Endodermal cell (in vitro differentiated cells): ENCODE measurements around the gene SGSM2. TPM values are rescaled to one million over a fixed set of nuclear protein-coding genes. Genes with fewer than 3 reads are reported as not detected.

ENCODE experiments used
- DNase-seq: peaks from one replicate; pipeline ENCODE4 v3.0.0-alpha.2; 2017
- H3K27ac ChIP-seq: 2 replicates; pipeline ENCODE4 v1.5.1; 2013; ENCODE audit warnings: mild to moderate bottlenecking, low read depth, low read length, moderate library complexity
- H3K27me3 ChIP-seq: 2 replicates; pipeline ENCODE4 v1.6.1; 2013; ENCODE audit warnings: mild to moderate bottlenecking, low read length, moderate library complexity; ENCODE audit not compliant: insufficient read depth, control insufficient read depth, poor library complexity, severe bottlenecking
- H3K36me3 ChIP-seq: 2 replicates; pipeline ENCODE4 v1.7.0; 2013; ENCODE audit warnings: mild to moderate bottlenecking, low read length, moderate library complexity; ENCODE audit not compliant: control insufficient read depth, insufficient read depth
- H3K4me1 ChIP-seq: one replicate; pipeline ENCODE4 v1.7.0; 2013; ENCODE audit warnings: low read length; ENCODE audit not compliant: control insufficient read depth, insufficient read depth
- H3K4me3 ChIP-seq: 2 replicates; pipeline ENCODE4 v1.5.1; 2013; ENCODE audit warnings: mild to moderate bottlenecking, low read length, moderate library complexity
- H3K9ac ChIP-seq: 2 replicates; pipeline ENCODE4 v1.6.1; 2013; ENCODE audit warnings: mild to moderate bottlenecking, low read length, moderate library complexity; ENCODE audit not compliant: poor library complexity, severe bottlenecking; ENCODE audit errors: extremely low read depth
- H3K9me3 ChIP-seq: 2 replicates; pipeline ENCODE4 v1.6.1; 2013; ENCODE audit warnings: mild to moderate bottlenecking, low read length, moderate library complexity; ENCODE audit not compliant: control insufficient read depth
- H3K27ac Mint-ChIP-seq: 2 replicates; pipeline ENCODE4 v1.8.0; 2020; ENCODE audit warnings: mixed read lengths
- H3K27me3 Mint-ChIP-seq: 2 replicates; pipeline ENCODE4 v1.8.0; 2021; ENCODE audit warnings: mild to moderate bottlenecking, mixed read lengths; ENCODE audit not compliant: insufficient read depth
- H3K36me3 Mint-ChIP-seq: 2 replicates; pipeline ENCODE4 v1.8.0; 2020; ENCODE audit warnings: low read depth, mixed read lengths
- H3K4me1 Mint-ChIP-seq: 2 replicates; pipeline ENCODE4 v1.8.0; 2020; ENCODE audit warnings: mixed read lengths
- H3K4me3 Mint-ChIP-seq: 2 replicates; pipeline ENCODE4 v1.8.0; 2020; ENCODE audit warnings: mild to moderate bottlenecking, moderate library complexity, mixed read lengths
- H3K9me3 Mint-ChIP-seq: 2 replicates; pipeline ENCODE4 v1.8.0; 2020; ENCODE audit warnings: mild to moderate bottlenecking, mixed read lengths
- WGBS, 2 experiments: methylation state at CpG; one replicate each; pipeline versions ENCODE4 v1.1.5 to v1.1.7; 2013; ENCODE audit warnings: missing lambda C conversion rate in 2 of 2, mixed read lengths in 1 of 2; ENCODE audit not compliant: insufficient coverage in 1 of 2, insufficient read length in 1 of 2; 5-methylcytosine and 5-hydroxymethylcytosine counted together
- total RNA-seq, 2 donors: library from RNA; stranded (reverse); fragmentation: NEBNext Ultra II Directional in 1 of 2; extraction: Animal tissue kit (Norgen Biotek cat#: 25700) in 1 of 2; gene quantifications; 2 replicates in 1 of 2; 3 replicates in 1 of 2; pipeline ENCODE4 v1.2.1, GENCODE V29; 2021
- TF ChIP-seq, protein P1 (sequence below): fragments of 200-600 bp; sonication (generic); conservative IDR thresholded peaks from 2 replicates; pipeline ENCODE4 v1.5.0; 2021; ENCODE audit warnings: antibody characterized with exemption, mild to moderate bottlenecking

The SGSM2 gene
- total RNA-seq, 2 donors from 2014 or later = 62.5 to 77.3 TPM

- H3K27ac ChIP-seq = no peak overlapping the region
- H3K4me1 ChIP-seq = peaks cover 21% of the 10 kb centered on the region
- H3K27me3 Mint-ChIP-seq = no peaks in the 10 kb centered on the region
- 87 to 90% methylated on average over 13 to 18 of the region's 18 CpGs for WGBS, 2 experiments
- peak overlapping the region; percentile 71 for H3K27ac Mint-ChIP-seq
- H3K9ac ChIP-seq = peak overlapping the region; percentile 55
- H3K9me3 Mint-ChIP-seq = no peaks in the 10 kb centered on the region
- no peak for DNase-seq
- H3K4me3 Mint-ChIP-seq = peak overlapping the region; percentile 58
- H3K4me3 ChIP-seq = peak overlapping the region; percentile 87
- peaks cover 16% of the 10 kb centered on the region for H3K36me3 Mint-ChIP-seq
- H3K9me3 ChIP-seq = no peaks in the 10 kb centered on the region
- peaks cover 19% of the 10 kb centered on the region for H3K4me1 Mint-ChIP-seq
- TF ChIP-seq, protein P1, sequence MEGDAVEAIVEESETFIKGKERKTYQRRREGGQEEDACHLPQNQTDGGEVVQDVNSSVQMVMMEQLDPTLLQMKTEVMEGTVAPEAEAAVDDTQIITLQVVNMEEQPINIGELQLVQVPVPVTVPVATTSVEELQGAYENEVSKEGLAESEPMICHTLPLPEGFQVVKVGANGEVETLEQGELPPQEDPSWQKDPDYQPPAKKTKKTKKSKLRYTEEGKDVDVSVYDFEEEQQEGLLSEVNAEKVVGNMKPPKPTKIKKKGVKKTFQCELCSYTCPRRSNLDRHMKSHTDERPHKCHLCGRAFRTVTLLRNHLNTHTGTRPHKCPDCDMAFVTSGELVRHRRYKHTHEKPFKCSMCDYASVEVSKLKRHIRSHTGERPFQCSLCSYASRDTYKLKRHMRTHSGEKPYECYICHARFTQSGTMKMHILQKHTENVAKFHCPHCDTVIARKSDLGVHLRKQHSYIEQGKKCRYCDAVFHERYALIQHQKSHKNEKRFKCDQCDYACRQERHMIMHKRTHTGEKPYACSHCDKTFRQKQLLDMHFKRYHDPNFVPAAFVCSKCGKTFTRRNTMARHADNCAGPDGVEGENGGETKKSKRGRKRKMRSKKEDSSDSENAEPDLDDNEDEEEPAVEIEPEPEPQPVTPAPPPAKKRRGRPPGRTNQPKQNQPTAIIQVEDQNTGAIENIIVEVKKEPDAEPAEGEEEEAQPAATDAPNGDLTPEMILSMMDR = no peak
- H3K27me3 ChIP-seq = no peaks in the 10 kb centered on the region
- H3K36me3 ChIP-seq = no peaks in the 10 kb centered on the region
Measured at GRCh38 chr17:2391597-2392251, 54.4 kb downstream of the SGSM2 start.

DNA sequence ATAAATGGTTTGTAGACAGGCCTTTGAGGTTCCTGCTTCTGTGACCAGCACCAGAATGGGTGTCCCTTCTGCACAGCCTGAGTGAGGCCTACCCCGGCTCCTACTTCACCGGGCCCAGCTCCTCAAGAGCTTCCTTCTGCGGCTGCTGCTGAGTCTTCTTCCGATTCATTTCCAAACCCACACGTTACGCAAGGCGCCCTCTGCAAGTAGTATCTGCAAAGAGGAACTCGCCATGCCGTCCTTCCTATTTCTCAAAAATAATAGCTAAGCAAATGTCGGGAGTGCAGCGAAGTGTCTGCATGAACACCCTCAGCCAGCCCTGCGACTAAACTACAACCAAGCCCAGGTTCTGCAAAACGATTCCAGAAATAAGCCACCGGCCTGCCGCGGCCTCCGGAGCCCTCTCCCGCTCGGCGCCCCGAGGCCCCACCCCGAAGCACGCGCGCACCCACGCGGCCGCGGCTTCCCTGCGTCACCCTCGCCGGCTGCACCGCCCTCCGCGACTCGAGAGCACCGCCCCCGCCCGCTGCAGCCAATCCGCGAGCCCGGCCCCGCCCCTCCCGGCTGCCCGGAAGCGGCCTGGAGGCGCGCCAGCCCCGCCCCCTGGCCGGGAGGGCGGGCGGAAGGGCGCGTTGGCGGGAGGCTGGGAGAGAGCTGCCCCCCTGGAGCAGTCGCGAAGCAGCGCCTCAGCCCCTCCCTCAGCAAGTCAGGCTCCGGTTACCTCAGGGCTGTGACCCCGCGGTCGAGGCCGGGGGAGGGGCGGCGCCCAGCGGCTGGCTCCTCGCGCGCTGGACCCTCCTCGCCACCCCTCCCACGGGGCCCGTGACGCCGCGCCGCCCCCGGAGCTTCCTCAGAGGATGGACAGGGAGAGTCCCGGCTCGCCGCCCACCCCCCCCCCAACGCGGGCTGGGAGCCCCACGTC lies 55.2 kb downstream of the SGSM2 start:
- TF ChIP-seq, protein P1 = no peak
- peak overlapping the region; percentile 58 for H3K4me3 Mint-ChIP-seq
- peaks cover 16% of the 10 kb centered on the region for H3K36me3 Mint-ChIP-seq
- H3K9me3 Mint-ChIP-seq = no peaks in the 10 kb centered on the region
- H3K27ac Mint-ChIP-seq = peak overlapping the region; percentile 71
- no peaks in the 10 kb centered on the region for H3K27me3 Mint-ChIP-seq
- peak overlapping the region; percentile 87 for H3K4me3 ChIP-seq
- DNase-seq = peak; percentile 99
- peaks cover 25% of the 10 kb centered on the region for H3K4me1 Mint-ChIP-seq
- peak overlapping the region; percentile 98 for H3K9ac ChIP-seq
- H3K9me3 ChIP-seq = no peaks in the 10 kb centered on the region
- no peaks in the 10 kb centered on the region for H3K36me3 ChIP-seq
- no peaks in the 10 kb centered on the region for H3K27me3 ChIP-seq
- peak overlapping the region; percentile 97 for H3K27ac ChIP-seq
- peaks cover 24% of the 10 kb centered on the region for H3K4me1 ChIP-seq
- WGBS, 2 experiments = 5 to 12% methylated on average over 16 to 78 of the region's 83 CpGs

- Mint-ChIP-seq H3K27me3 (no peaks in the 10 kb centered on the region), H3K4me3 (peak overlapping the region; percentile 58), H3K9me3 (no peaks in the 10 kb centered on the region), H3K4me1 (peaks cover 34% of the 10 kb centered on the region), H3K36me3 (peaks cover 12% of the 10 kb centered on the region), H3K27ac (peak overlapping the region; percentile 93)
- H3K4me1 ChIP-seq = peaks cover 24% of the 10 kb centered on the region
- H3K27ac ChIP-seq = peak overlapping the region; percentile 97
- DNase-seq = peak; percentile 96
- 0 to 1% methylated on average over 25 to 93 of the region's 99 CpGs for WGBS, 2 experiments
- H3K27me3 ChIP-seq = no peaks in the 10 kb centered on the region
- no peaks in the 10 kb centered on the region for H3K9me3 ChIP-seq
- peak overlapping the region; percentile 98 for H3K9ac ChIP-seq
- no peaks in the 10 kb centered on the region for H3K36me3 ChIP-seq
- peak overlapping the region; percentile 83 for H3K4me3 ChIP-seq
- TF ChIP-seq, protein P1 = no peak
Measured at GRCh38 chr17:2393174-2393953, 56.1 kb downstream of the SGSM2 start.
